Measurements from ENCODE around the gene OR52R1. TPM values are rescaled to one million over a fixed set of nuclear protein-coding genes. Genes with fewer than 3 reads are reported as not detected.

Gene OR52R1
- total RNA-seq (ENCODE audit: low replicate concordance): not detected in 2 replicates

DNA sequence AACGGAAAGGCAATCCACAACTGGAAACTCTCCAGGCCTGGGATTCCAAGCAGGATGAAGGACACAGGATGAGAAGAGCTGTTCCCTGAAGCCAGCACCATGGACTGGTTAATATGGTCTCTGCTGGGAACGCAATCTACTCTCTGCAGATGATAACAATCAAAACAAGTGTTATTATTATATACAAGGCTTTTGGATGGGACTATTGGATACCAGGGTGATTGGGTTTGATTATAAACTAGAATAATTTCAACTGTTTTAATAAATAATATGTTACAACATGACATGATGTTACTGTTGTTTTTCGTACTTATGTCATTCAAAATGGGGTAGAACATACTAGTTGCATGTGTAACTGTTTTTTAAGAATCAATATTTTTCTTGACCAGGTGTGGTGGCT lies at the start of gene OR52R1:
TSS of gene OR52R1 (minus strand) at position 101 of the 400 bp plus-strand sequence. CDS start at position 101, 0 bp downstream.
- no peak within 1 kb of the TSS for H3K27ac Mint-ChIP-seq
- Histone ChIP-seq H2AFZ (replicated peaks) (no peak within 1 kb of the TSS), H3K9me3 (ENCODE audit: low read depth) (no peaks in the 10 kb centered on the region), H3K4me3 (no peak within 1 kb of the TSS), H3K36me3 (no peaks in the 10 kb centered on the region), H3K4me1 (no peaks in the 10 kb centered on the region), H3K27me3 (no peaks in the 10 kb centered on the region), H3K79me2 (ENCODE audit: low read depth) (no peaks in the 10 kb centered on the region), H3K4me2 (no peak within 1 kb of the TSS), H3K27ac (no peak within 1 kb of the TSS), H4K20me1 (ENCODE audit: low read depth) (no peaks in the 10 kb centered on the region), H3K9ac (no peak within 1 kb of the TSS), H3F3A (ENCODE audit: low read depth) (no peaks in the 10 kb centered on the region)
- no peaks in the 10 kb centered on the region for H3K9me3 Mint-ChIP-seq
- H3K27me3 Mint-ChIP-seq (ENCODE audit: insufficient read depth, low read depth): no peaks in the 10 kb centered on the region
- DNase-seq (ENCODE audit: low spot score): no peak
- TF ChIP-seq EZH2 (IDR thresholded peaks at IDR 0.05): no peak
- TF ChIP-seq, protein P1, sequence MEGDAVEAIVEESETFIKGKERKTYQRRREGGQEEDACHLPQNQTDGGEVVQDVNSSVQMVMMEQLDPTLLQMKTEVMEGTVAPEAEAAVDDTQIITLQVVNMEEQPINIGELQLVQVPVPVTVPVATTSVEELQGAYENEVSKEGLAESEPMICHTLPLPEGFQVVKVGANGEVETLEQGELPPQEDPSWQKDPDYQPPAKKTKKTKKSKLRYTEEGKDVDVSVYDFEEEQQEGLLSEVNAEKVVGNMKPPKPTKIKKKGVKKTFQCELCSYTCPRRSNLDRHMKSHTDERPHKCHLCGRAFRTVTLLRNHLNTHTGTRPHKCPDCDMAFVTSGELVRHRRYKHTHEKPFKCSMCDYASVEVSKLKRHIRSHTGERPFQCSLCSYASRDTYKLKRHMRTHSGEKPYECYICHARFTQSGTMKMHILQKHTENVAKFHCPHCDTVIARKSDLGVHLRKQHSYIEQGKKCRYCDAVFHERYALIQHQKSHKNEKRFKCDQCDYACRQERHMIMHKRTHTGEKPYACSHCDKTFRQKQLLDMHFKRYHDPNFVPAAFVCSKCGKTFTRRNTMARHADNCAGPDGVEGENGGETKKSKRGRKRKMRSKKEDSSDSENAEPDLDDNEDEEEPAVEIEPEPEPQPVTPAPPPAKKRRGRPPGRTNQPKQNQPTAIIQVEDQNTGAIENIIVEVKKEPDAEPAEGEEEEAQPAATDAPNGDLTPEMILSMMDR (IDR thresholded peaks at IDR 0.05): no peak
- H3K4me1 Mint-ChIP-seq: peaks cover 3% of the 10 kb centered on the region
- H3K4me3 Mint-ChIP-seq: no peak within 1 kb of the TSS
- no peaks in the 10 kb centered on the region for H3K36me3 Mint-ChIP-seq

DNA sequence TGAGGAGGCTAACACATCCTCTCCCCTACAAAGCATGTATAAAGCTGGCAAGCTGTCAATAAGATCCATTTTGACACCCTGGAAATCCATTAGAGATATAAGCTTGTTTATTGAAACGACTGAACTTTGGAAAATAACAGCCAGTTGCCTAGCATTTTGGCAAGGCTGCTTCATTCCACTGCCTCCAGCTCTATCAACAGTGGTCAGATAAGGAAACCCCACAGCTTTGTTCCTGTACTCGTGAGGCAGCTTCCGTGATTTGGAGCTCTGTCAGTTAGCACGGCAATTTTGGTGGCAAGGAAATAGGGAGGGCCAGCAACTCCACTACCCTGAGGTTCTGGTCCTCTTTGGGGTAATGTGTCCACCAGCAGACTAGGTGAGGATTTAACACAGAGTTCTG lies 46.9 kb upstream of the OR52R1 start:
- Histone ChIP-seq H3K4me2 (no peak overlapping the region), H3K4me3 (no peak overlapping the region), H3K79me2 (ENCODE audit: low read depth) (no peaks in the 10 kb centered on the region), H3K27me3 (no peaks in the 10 kb centered on the region), H3K9ac (no peak overlapping the region), H3F3A (ENCODE audit: low read depth) (no peaks in the 10 kb centered on the region), H4K20me1 (ENCODE audit: low read depth) (no peaks in the 10 kb centered on the region), H3K36me3 (no peaks in the 10 kb centered on the region), H2AFZ (replicated peaks) (peak overlapping the region; percentile 32), H3K27ac (no peak overlapping the region), H3K4me1 (no peaks in the 10 kb centered on the region), H3K9me3 (ENCODE audit: low read depth) (no peaks in the 10 kb centered on the region)
- TF ChIP-seq, protein P1 (IDR thresholded peaks at IDR 0.05): no peak
- no peak for TF ChIP-seq EZH2 (IDR thresholded peaks at IDR 0.05)
- no peak for TF ChIP-seq EZH2phosphoT487 (IDR thresholded peaks at IDR 0.05)
- H3K36me3 Mint-ChIP-seq: no peaks in the 10 kb centered on the region
- H3K4me1 Mint-ChIP-seq: no peaks in the 10 kb centered on the region
- no peaks in the 10 kb centered on the region for H3K27me3 Mint-ChIP-seq (ENCODE audit: insufficient read depth, low read depth)
- H3K9me3 Mint-ChIP-seq: no peaks in the 10 kb centered on the region
- H3K27ac Mint-ChIP-seq: no peak overlapping the region
- no peak for DNase-seq (ENCODE audit: low spot score)
- no peak overlapping the region for H3K4me3 Mint-ChIP-seq

DNA sequence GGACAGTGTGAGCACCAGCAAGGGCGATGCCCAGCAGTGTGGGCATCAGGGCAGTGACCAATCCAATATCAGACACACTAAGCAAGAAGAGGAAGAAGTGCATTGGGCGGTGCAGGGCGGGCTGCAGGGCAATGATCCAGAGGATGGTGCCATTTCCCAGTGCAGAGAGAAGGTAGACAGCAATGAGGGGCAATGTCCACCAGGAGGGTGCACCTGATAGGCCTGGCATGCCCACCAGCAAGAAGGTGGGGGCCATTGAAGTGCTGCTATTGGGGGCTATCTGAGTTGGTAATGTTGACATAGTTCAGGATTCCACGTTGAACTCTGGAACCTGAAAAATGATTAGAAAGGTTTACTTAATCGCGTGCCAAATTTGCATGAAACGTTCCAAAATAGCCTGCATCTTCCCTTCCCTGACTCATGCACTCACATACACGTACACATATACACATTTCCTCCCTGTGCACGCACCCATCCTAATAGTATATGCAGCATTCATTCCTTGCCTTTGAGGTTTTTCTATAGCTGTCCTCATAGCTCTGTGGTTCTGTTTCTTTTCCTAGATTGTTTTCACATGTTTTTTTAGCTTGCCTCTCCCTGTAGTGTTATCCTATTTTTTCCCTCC lies 44.8 kb upstream of the OR52R1 start, which contains the start of gene OR51S1:
TSS of gene OR51S1 (minus strand) at position 301 of the 625 bp plus-strand sequence. CDS start at position 301, 0 bp downstream.
- no peaks in the 10 kb centered on the region for H3K9me3 ChIP-seq (ENCODE audit: low read depth)
- no peak within 1 kb of the TSS for H3K4me2 ChIP-seq
- no peak within 1 kb of the TSS for H2AFZ ChIP-seq (replicated peaks)
- no peaks in the 10 kb centered on the region for H3K27me3 Mint-ChIP-seq (ENCODE audit: insufficient read depth, low read depth)
- no peak within 1 kb of the TSS for H3K4me3 ChIP-seq
- H3K27me3 ChIP-seq: no peaks in the 10 kb centered on the region
- H3K4me3 Mint-ChIP-seq: no peak within 1 kb of the TSS
- no peaks in the 10 kb centered on the region for H4K20me1 ChIP-seq (ENCODE audit: low read depth)
- H3K79me2 ChIP-seq (ENCODE audit: low read depth): no peaks in the 10 kb centered on the region
- TF ChIP-seq, protein P1 (IDR thresholded peaks at IDR 0.05): no peak
- TF ChIP-seq EZH2 (IDR thresholded peaks at IDR 0.05): no peak
- no peak for TF ChIP-seq EZH2phosphoT487 (IDR thresholded peaks at IDR 0.05)
- no peaks in the 10 kb centered on the region for H3K4me1 ChIP-seq
- H3K36me3 ChIP-seq: no peaks in the 10 kb centered on the region
- no peak within 1 kb of the TSS for H3K9ac ChIP-seq
- no peaks in the 10 kb centered on the region for H3K36me3 Mint-ChIP-seq
- H3K4me1 Mint-ChIP-seq: no peaks in the 10 kb centered on the region
- no peak within 1 kb of the TSS for H3K27ac ChIP-seq
- no peaks in the 10 kb centered on the region for H3K9me3 Mint-ChIP-seq
- H3K27ac Mint-ChIP-seq: no peak within 1 kb of the TSS
- no peaks in the 10 kb centered on the region for H3F3A ChIP-seq (ENCODE audit: low read depth)
- no peak for DNase-seq (ENCODE audit: low spot score)

Data from neural progenitor cell (in vitro differentiated cells).